Activated CD4-positive, CD25-positive, alpha-beta regulatory T cell treated with anti-CD3 and anti-CD28 coated beads, Interleukin-2, amount 50 U/mL, for 72 hours (primary cell): Measurements from ENCODE around the gene SLC2A14.
"Not testable (repeated sequence)": the region's sequence is repeated elsewhere in the genome, so short reads cannot be mapped to it uniquely, and the experiment has no call there.

Experiments used
- DNase-seq: peaks from one replicate; pipeline ENCODE4 v3.0.0; 2021

SLC2A14 gene

GRCh38 chr12:7872566-7873319, at the start of gene SLC2A14:
Gene SLC2A14, minus strand, starts transcription at chr12:7872915. Its CDS starts 3,035 bp downstream, at chr12:7869880.
- DNase-seq: no peak

GRCh38 chr12:7921181-7921580, 48.5 kb upstream of the SLC2A14 start:
- not testable (repeated sequence) for DNase-seq

- not testable (repeated sequence) for DNase-seq
These were observed 45.5 kb upstream of the SLC2A14 start for GRCh38 chr12:7918268-7918590.

GRCh38 chr12:7917392-7918267, 44.9 kb upstream of the SLC2A14 start:
- no peak for DNase-seq

- DNase-seq: no peak
These were observed 44.2 kb upstream of the SLC2A14 start for GRCh38 chr12:7916936-7917335.

- no peak for DNase-seq
These were observed 43.1 kb upstream of the SLC2A14 start for GRCh38 chr12:7915661-7916403.

GRCh38 chr12:7910106-7910505, 37.4 kb upstream of the SLC2A14 start:
- DNase-seq: not testable (repeated sequence)

GRCh38 chr12:7907009-7907408, 34.3 kb upstream of the SLC2A14 start:
- no peak for DNase-seq

GRCh38 chr12:7906303-7906702, 33.6 kb upstream of the SLC2A14 start:
- not testable (repeated sequence) for DNase-seq

- DNase-seq: not testable (repeated sequence)
These were observed 32.9 kb upstream of the SLC2A14 start for GRCh38 chr12:7905600-7906125.

- DNase-seq: no peak
These were observed 32.4 kb upstream of the SLC2A14 start for GRCh38 chr12:7905071-7905470.

GRCh38 chr12:7902416-7902815, 29.7 kb upstream of the SLC2A14 start:
- DNase-seq: not testable (repeated sequence)

GRCh38 chr12:7899755-7900154, 27.0 kb upstream of the SLC2A14 start:
- DNase-seq: no peak

- not testable (repeated sequence) for DNase-seq
These were observed 24.0 kb upstream of the SLC2A14 start for GRCh38 chr12:7896726-7897125.

GRCh38 chr12:7892186-7892980, 19.7 kb upstream of the SLC2A14 start:
- DNase-seq: no peak

- DNase-seq: no peak
These were observed 12.0 kb upstream of the SLC2A14 start for GRCh38 chr12:7884689-7885088.

GRCh38 chr12:7881736-7882120, 9.0 kb upstream of the SLC2A14 start:
- DNase-seq: not testable (repeated sequence)

GRCh38 chr12:7880952-7881735, 8.4 kb upstream of the SLC2A14 start:
- not testable (repeated sequence) for DNase-seq

GRCh38 chr12:7879246-7879645, 6.5 kb upstream of the SLC2A14 start:
- no peak for DNase-seq

GRCh38 chr12:7877420-7877819, 4.7 kb upstream of the SLC2A14 start:
- no peak for DNase-seq

- no peak for DNase-seq
These were observed 2.4 kb downstream of the SLC2A14 start for GRCh38 chr12:7870335-7870734.
